Measurements from ENCODE around the gene ITPK1. TPM values are rescaled to one million over a fixed set of nuclear protein-coding genes. Genes with fewer than 3 reads are reported as not detected.
A peak's percentile ranks its signal among the peaks of the same experiment; 100 is the strongest.

Gene ITPK1
- polyA plus RNA-seq, 1 of the 3 experiments (the other 2 are of a cell fraction), result 23.2 TPM

DNA sequence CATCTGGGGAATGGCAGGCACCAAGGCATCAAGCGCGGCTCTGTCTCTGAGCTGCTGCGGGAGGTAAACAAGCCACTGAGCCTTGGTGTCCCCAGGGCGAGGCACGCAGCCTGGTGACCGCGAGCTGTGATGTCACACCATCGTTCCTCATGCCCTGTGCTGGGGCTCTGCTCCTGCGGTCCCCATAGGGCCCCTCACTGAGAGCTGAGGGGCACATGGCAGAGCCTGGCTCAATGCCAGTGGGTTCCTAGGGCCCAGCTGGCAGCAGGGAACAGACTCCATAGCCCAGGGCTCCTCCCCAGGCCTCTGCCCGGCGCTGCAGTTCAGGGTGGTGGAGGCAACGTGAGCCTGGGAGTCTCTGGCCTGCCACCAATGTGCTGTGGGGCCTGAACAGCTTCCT is 170.2 kb downstream of the ITPK1 start:
- H3K9me3 ChIP-seq, result no peaks in the 10 kb centered on the region
- H3K27me3 ChIP-seq (ENCODE audit: insufficient read depth), result no peaks in the 10 kb centered on the region
- H3K9ac ChIP-seq, result no peak overlapping the region
- ChIA-PET CTCF (interaction anchor here (1.0 to 5.2 kb wide), 13 partner anchors 8 to 200 kb away, joined by 3 to 32 read pairs (median 4); no protein-coding TSS in a partner anchor), POLR2A (interaction anchor here (0.9 to 7.1 kb wide), 8 partner anchors 12 to 238 kb away, joined by 3 to 57 read pairs (median 4); no protein-coding TSS in a partner anchor)
- 83% methylated on average over 6 of the region's 12 CpGs for WGBS (ENCODE audit: low lambda C conversion rate)
- H3K9me2 ChIP-seq, result no peaks in the 10 kb centered on the region
- no peaks in the 10 kb centered on the region for H3K79me2 ChIP-seq (ENCODE audit: insufficient read depth)
- H3F3A ChIP-seq (replicated peaks; ENCODE audit: insufficient read depth), result no peaks in the 10 kb centered on the region
- no peak overlapping the region for H2AFZ ChIP-seq (ENCODE audit: low read depth)
- peaks cover 0 to 34% of the 10 kb centered on the region in 2 experiments; a peak in 1 of 4 replicates for H3K4me1 ChIP-seq (ENCODE audit: control insufficient read depth in 1 of 2, insufficient read depth in 2 of 2, low read depth in 1 of 2, low read length in 1 of 2)
- no peaks in the 10 kb centered on the region for H4K20me1 ChIP-seq (ENCODE audit: insufficient read depth)
- no peak overlapping the region for H3K4me3 ChIP-seq (ENCODE audit: low read depth in 2 of 2, low read length in 1 of 2)
- peaks cover 0 to 11% of the 10 kb centered on the region in 2 experiments for H3K36me3 ChIP-seq (replicated peaks in 1 of 2; ENCODE audit: control insufficient read depth in 1 of 2, insufficient read depth in 2 of 2, low read length in 1 of 2)
- DNase-seq, result peak; percentile 73
- H3K4me2 ChIP-seq, result no peak overlapping the region
- peak overlapping the region in 1 of 2 experiments; percentile 78; a peak in 2 of 4 replicates for H3K27ac ChIP-seq (ENCODE audit: low read depth in 2 of 2, low read length in 1 of 2)
- TF ChIP-seq YY1 (IDR thresholded peaks at IDR 0.05; ENCODE audit: low read depth) (no peak), GABPA (IDR thresholded peaks at IDR 0.05; ENCODE audit: low read depth) (no peak), RFX5 (IDR thresholded peaks at IDR 0.05; ENCODE audit: low read length) (no peak), MXI1 (IDR thresholded peaks at IDR 0.05; ENCODE audit: low read depth, low read length) (no peak)
- TF ChIP-seq, protein P1, sequence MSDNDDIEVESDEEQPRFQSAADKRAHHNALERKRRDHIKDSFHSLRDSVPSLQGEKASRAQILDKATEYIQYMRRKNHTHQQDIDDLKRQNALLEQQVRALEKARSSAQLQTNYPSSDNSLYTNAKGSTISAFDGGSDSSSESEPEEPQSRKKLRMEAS (IDR thresholded peaks at IDR 0.05; ENCODE audit: low read depth), result no peak
- TF ChIP-seq, protein P2, sequence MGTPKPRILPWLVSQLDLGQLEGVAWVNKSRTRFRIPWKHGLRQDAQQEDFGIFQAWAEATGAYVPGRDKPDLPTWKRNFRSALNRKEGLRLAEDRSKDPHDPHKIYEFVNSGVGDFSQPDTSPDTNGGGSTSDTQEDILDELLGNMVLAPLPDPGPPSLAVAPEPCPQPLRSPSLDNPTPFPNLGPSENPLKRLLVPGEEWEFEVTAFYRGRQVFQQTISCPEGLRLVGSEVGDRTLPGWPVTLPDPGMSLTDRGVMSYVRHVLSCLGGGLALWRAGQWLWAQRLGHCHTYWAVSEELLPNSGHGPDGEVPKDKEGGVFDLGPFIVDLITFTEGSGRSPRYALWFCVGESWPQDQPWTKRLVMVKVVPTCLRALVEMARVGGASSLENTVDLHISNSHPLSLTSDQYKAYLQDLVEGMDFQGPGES (IDR thresholded peaks at IDR 0.05; ENCODE audit: low read depth, low read length), result no peak

DNA sequence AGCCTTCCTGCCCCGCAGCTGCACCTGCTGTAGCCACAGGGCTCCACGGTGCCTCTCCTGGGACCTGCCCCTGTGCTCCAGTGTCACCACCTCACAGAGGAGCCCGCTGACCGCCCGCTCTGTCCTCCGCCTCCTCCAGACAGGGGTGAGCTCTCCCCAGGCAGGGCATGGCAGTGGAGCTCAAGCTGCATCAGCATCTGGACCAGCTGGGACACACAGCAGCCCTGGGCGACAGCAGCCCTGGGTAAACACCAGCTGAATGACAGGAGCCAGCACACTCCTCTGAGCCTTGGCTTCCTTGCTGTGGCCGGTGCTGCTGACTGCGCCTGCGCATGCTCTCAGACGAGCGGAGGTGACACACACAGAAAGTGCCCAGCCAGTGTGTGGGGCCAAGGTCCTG is 170.7 kb downstream of the ITPK1 start:
- ChIA-PET CTCF (interaction anchor here (1.1 to 5.2 kb wide), 12 partner anchors 8 to 201 kb away, joined by 3 to 32 read pairs (median 4); no protein-coding TSS in a partner anchor), POLR2A (interaction anchor here (0.7 to 7.1 kb wide), 10 partner anchors 11 to 239 kb away, joined by 3 to 57 read pairs (median 4); partner anchors contain the start of gene CHGA)
- Histone ChIP-seq H3K36me3 (replicated peaks in 1 of 2; ENCODE audit: control insufficient read depth in 1 of 2, insufficient read depth in 2 of 2, low read length in 1 of 2) (peaks cover 0 to 6% of the 10 kb centered on the region in 2 experiments), H3K79me2 (ENCODE audit: insufficient read depth) (no peaks in the 10 kb centered on the region), H4K20me1 (ENCODE audit: insufficient read depth) (no peaks in the 10 kb centered on the region), H3K9me3 (no peaks in the 10 kb centered on the region), H3K4me2 (no peak overlapping the region), H3K9me2 (no peaks in the 10 kb centered on the region), H2AFZ (ENCODE audit: low read depth) (no peak overlapping the region), H3K27ac (ENCODE audit: low read depth in 2 of 2, low read length in 1 of 2) (peak overlapping the region in 1 of 2 experiments; percentile 78; a peak in 2 of 4 replicates), H3K27me3 (ENCODE audit: insufficient read depth) (no peaks in the 10 kb centered on the region), H3K4me1 (ENCODE audit: control insufficient read depth in 1 of 2, insufficient read depth in 2 of 2, low read depth in 1 of 2, low read length in 1 of 2) (peaks cover 0 to 34% of the 10 kb centered on the region in 2 experiments; a peak in 1 of 4 replicates), H3F3A (replicated peaks; ENCODE audit: insufficient read depth) (no peaks in the 10 kb centered on the region), H3K9ac (no peak overlapping the region), H3K4me3 (ENCODE audit: low read depth in 2 of 2, low read length in 1 of 2) (no peak overlapping the region)
- DNase-seq, result peak; percentile 83
- TF ChIP-seq MXI1 (IDR thresholded peaks at IDR 0.05; ENCODE audit: low read depth, low read length) (peak; percentile 53; the same call in 1 of the 2 replicates), TEAD4 (IDR thresholded peaks at IDR 0.05; ENCODE audit: borderline replicate concordance, insufficient read depth) (no peak), TAF1 (IDR thresholded peaks at IDR 0.05; ENCODE audit: borderline replicate concordance, low read depth, low read length) (no peak), RCOR1 (IDR thresholded peaks at IDR 0.05; ENCODE audit: low read length) (peak; percentile 50; the same call in 1 of the 2 replicates), FOXJ3 (CRISPR knock-in tag; IDR thresholded peaks at IDR 0.05) (peak; percentile 99), SIN3A (IDR thresholded peaks at IDR 0.05; ENCODE audit: borderline replicate concordance, low read depth, low read length) (no peak), EP300 (IDR thresholded peaks at IDR 0.05; ENCODE audit: borderline replicate concordance in 1 of 2, low read depth in 1 of 2, low read length in 1 of 2) (peak in 1 of 2 experiments; percentile 52; a peak in 2 of 4 replicates), RAD21 (IDR thresholded peaks at IDR 0.05; ENCODE audit: low read length) (peak; percentile 7; the same call in 1 of the 2 replicates)
- 92% methylated on average over 7 of the region's 12 CpGs for WGBS (ENCODE audit: low lambda C conversion rate)

Measured in SK-N-SH (cell line).